ENCODE data around the gene CRY1.
"Not testable (repeated sequence)": the region's sequence is repeated elsewhere in the genome, so short reads cannot be mapped to it uniquely, and the experiment has no call there.

CRY1 gene

DNA sequence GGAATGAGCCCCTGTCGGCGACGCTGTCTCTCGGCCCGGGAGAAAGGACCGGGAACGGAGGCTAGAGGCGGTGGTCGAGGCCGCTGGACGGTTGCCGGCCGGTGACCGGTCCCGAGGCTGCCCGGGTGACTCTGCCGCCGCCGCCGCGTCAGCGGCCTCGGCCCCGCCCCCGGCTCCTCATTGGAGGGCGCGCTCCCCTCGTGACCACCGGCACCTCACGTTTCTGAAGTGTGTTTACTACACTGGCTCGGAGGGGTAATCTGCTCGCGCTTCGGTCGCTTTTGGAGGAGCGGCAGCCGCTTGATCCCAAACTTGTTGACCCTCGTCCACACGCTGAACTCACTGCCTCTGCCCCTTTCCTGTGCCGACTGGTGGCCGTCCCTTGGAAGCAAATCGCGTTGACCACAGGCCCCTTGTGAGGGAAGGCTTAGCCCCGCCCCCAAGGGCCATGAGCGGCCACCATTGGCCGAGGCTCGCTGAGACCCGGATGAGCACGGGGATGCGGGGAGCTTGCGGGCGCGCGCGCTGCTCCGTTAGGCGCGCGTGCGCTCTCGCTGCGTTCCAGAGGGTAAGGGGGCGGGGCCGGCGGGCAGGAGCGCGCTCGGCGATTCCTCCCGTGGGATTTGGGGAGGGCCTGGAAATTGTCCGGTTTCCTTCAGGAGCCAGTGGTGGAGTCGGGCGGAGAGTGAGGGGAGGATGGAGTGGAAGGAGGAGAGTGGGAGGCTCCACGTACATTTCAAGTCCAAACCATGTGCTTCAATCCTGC lies at the start of gene CRY1:
Gene CRY1, minus strand, starts transcription at position 133 of the 766 bp plus-strand sequence. CDS start 588 bp downstream, outside the sequence.
- DNase-seq: peak; percentile 90 to 94

DNA sequence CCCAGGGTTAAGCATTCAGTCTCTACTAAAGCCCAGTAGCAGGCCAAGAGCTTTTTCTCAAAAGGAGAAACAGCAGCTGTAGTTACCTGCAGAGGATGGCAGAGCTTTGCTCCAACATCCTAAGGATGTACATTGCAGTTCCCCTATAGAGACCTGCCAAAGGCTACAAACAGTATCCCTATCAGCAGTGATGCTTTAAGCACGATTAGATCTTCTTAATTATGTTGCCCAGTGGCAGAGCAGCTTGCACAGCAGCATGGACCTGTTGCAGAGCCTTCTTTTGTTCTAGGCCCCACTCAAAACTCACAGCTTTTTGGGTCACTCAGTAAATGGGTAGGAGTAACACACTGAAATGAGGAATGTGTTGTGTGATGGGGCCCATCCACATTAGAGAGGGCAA lies 46.4 kb upstream of the CRY1 start:
- no peak for DNase-seq

DNA sequence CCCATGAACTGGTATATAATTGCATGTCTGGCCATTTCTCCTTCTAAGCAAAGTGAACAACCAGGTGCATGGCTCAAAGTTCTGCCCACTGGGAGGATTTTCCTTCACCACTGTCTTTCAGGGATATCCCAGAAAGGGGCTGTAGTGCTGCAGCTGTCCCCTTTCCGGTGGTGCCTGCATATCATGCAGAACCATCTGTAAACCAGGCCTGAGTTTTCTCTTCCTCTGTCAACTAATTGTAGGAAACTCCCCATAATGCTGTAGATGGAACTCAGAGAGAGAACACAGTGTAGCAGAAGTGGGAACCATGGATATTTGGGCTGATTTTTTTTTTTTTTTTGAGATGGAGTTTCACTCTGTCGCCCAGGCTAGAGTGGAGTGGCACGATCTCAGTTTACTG lies 45.6 kb upstream of the CRY1 start:
- no peak for DNase-seq

DNA sequence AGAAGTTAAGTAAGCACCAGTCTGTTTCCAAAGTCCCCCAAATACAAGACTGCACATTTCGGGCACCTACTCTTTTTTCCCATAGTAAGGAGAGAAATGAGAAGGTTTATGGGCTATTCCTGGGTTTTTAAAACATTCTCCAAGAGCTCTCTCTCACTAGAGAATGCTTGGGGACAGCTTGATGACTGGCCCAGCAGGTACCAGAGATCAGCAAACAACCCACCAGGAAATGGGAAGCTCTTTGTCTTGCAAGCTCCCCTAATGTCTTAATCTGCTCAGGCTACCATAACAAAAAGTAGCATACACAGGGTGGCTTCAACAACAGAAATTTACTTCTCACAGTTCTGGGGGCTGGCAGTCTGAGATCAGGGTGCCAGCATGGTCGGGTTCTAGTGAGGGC lies 41.8 kb upstream of the CRY1 start:
- no peak for DNase-seq

DNA sequence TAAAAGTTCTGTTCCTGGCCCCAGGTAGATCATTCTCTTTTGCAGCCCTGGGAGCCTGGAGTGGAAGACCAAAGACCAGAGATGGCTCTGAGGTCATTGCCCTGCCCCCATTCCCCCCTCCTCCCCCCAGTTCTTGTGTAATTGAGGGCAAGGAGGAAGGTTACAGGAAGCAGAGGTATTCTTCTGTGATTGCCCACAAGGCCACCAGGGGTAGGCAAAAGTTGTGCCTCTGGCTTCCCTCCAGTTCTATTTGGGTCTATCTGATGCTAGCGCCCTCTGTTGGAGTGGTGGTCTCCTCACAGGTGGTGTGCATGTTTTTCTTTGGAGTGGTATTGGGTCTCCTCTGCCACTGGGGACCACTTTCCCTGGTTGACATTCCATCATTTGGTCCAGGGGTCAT lies 41.2 kb upstream of the CRY1 start:
- peak in 1 of 2 donors; percentile 10 for DNase-seq

DNA sequence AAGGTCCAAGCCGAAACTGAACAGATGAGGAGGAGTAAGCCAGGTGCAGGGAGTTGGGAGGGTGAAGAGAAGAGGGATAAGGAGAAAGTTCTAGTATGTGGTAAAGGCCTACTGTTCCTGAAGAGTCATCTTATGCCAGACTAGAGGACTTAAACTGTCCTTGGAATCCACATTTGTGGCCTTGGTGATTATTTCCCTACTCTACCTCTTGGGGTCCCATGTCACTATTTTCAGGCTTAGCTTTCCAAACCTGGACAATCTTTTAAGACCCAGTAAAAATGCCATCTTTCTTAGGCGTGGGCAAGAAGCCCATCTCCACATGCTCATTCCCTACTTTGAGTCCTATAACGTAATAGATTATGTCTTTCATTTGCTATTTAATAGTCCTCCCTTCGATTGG lies 40.1 kb upstream of the CRY1 start:
- DNase-seq: no peak

DNA sequence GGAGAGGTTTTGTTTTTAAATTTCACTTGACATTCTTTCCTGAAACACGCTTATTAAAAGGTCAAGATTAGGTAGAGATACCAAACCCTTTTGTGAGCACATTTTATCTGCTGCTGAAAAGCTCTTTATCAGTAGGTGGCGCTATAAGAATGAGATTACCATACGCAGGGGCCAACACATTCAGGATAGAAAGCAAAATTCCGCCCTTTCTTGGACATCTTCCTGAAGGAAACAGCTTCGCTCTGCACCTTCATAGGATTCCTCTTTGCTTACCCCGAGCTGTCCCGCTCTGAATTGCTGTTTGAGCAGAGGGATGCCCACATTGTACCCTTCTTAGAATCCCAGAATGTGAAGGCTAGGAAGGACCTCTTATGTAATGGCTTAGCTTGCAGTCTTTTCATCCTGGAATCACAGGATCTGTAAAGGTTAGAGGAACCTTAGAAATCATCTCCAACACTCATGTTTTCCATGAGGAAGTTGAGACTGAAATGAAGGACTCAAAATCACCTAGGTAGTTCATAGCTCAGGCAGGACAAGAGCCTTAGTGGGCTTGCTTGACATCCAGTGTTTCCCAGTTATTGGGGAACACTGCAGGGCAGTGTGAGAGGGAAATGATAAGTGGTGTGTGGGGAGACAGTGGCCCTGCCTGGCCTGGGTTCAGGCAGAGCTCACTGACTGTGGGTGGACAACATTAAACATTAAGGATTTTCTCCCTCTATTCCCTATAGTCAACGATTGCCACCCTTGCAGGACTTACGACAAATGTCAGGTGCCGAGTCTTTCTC lies 38.7 kb upstream of the CRY1 start:
- peak in 1 of 2 donors; percentile 28 for DNase-seq

DNA sequence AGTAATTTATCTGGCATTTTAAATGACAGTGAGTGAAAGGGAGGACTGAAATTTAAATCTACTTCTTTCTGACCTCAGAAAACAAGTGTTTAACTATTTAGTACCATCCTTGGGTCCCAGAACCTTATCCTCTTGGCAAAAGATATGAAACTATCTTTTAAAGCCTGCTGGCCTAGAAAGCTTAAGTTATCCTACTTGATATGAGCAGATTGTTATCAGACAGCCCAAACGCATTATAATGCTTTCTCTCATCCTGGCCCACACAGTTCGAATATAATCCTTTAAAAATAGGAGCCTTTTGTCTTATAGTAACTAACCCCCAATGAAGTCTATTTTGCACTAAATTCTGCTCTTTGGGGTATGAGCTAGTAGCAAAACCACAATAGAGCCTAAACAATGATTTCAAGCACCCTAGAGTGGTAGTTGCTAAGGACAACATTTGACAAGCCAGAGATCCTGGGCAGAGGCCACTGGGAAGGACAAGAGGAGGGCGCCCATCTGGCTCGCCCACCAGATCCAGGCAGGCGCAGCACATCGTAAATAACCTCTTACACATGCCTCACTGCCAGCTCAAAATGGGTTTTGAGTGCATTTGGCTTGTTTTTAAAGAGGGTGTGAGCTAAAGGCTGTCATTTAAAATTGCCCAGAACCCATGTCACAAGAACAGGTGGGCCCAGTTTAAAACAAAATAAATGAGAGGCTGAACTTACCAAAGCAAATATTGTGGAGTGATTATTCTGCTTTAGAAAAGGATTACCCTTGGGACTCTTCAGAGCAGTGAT lies 37.7 kb upstream of the CRY1 start:
- no peak for DNase-seq

DNA sequence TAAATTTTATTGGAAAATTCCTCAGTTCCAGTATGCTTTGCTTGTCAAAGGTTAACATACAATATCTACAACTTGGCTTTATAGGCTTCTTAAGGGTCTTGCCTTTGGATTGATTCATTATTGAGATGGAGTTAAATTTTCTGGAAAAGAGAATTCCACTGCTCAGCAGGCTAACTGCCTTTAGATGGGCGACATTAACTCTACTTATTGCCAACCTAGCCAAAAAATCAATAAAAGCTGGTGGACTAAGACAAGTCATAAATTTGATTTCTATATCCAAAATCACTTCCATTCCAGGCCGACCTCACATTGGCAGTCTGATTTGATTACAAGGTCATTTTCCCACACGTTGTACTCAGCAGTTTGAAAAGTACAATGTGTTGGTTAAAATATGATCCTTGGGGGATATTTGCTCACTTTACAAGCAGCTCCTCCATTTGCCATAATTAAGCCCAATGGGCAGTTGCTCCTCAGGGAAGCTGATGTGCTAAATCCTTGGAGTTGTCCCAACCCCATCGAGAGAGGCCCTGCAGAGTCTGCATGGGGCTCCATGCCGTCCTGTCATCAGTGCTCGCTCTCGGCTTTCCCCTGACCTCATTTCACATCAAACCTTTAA lies 36.1 kb upstream of the CRY1 start:
- no peak for DNase-seq

DNA sequence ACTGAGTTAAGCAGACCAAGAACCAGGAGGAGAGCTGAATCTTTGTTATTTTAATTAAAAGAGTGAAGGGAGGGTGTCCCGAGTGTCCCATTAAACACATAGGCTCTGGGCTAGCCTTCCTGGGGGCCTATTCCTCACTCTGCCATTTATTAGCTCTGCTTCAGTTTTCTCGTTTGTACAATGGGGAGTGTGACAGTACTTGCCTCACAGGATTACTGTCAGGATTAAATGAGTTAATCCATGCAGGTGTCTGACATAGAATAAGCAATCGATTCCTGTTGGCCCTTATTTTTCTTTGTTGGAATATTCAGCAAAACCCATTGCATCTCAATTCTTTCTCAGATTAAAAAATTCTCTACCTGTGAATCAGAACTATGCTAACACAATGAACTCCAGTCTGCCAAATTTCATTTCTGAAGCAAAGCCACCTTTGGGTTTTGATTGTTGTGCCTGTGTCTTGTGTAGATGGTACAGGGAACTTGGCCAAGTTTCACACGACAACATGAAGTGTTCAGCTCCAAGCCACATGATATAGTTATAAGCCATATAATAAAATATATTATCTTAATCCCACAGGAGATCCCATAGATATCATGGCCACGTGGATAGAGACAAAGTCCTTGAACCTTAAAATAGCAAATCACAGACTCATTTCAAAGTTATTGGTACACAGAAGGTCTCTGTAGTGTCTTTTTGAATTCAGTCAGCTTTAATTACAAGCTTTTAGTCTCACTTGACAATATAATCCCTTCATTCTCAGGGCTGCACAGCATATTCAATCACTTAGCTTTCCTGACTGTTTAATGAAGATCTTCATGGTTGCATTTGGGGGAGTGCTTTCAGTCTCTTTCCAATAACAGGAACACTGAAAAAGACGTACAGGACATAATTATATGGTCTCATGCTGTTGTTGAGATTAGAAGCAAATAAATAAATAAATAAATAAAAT lies 34.4 kb upstream of the CRY1 start:
- DNase-seq: no peak

DNA sequence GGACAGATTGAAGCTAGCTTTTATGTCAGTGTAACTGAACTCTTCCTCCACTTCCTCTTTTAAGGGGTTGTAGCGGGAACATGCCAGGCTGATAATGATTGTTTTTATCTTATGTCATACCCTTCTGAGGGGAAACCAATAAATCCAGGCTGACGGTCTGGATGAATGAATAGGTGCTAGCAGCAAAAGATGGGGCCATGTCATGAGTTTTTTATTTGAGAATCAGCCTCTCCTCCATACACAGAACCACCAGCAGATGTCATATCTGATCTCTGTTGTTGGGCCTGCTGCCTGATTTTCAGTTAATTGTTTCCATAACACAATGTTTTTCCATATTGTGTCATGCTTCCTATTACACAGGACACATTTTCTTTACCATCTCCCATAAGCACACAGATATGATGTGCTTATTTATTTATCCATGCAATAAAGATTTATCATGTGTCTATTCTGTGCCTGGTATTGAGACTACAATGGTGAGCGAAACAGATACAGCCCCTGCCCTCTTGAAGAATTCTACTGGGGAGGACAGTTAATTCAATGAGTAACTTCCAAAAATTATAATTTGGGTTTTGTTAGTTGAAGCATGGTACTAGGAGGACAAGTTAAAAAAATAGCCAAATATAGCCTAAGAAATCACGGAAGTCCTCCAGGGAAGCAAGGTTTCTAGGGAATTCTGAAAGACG lies 33.6 kb upstream of the CRY1 start:
- no peak for DNase-seq

DNA sequence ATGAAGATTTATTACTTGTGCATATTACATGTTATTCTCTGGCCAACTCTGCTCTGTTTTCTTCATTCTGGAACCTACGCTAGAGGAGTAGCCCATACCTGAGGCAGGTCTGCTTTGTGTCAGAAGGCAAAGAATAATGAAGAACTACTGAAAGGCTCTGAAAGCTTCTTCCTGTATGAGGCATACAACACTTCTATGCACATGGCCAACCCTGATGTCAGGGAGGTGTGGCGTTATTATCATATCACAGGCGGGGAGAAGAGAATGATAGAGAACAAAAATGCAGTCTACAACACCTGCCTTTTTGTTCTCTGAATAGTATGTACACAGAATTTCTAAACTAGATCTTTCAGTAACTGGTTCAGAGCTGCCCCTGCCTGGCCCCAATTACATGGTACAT lies 32.5 kb upstream of the CRY1 start:
- DNase-seq: no peak

DNA sequence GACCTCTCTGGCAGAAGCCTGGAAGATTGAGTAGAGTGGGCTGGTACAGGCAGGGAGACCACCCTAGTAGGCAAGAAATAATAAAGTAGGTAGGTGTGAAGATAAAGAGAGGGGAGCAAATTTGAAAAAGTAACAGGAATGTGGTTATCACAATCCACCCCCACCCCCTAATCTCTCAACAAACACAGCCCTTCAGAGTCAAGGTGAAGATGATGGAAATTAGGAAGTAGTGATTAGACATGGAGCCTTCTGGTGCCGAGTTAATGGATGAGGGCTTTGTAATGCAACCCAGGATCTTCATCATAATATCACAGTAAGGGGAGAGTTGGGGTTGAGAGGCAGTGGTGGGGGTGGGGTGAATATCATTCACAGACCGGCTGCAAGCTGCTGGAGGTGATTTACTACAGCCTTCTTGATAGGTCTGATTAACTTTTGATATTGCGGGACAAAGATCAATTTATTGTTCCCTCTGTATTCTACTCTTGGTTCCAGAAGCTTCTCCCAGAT lies 29.2 kb upstream of the CRY1 start:
- DNase-seq: no peak

DNA sequence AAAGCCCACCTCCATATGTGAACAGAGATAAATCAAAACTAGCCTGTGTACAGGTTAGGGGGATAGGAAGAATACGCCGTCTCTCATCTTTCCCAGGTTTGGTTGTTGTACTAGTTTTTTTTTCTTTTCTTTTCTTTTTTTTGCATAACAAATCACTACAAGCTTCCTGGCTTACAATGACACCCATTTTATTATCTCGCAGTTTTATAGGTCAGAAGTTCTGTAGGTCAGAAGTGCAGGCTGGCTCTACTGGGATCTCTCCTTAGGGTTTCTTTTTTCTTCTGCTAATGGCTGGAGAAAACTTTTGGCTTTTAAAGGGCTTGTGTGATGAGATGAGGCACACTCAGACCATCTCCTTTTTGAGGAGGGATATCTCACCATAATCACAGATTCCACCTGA lies 25.7 kb upstream of the CRY1 start:
- no peak for DNase-seq

DNA sequence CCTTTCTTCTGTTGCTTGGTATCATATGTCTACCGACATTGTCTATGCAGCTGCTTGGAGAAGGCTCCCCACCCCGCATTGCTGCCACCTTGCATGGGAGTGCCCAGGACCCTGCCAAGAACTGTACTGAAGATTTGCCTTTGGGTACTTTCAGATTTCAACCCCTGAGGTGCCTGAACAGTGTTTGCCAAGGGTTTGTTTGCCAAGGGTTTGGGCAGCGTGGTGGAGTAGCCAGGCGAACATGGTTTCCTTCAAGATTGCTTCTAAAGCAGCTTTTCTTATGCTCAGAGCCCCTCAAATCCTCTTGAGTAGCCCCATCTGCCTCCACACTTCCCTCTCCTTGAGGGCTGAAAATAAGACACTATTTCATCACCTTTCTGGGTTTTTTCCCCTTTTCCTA lies 25.3 kb upstream of the CRY1 start:
- no peak for DNase-seq

DNA sequence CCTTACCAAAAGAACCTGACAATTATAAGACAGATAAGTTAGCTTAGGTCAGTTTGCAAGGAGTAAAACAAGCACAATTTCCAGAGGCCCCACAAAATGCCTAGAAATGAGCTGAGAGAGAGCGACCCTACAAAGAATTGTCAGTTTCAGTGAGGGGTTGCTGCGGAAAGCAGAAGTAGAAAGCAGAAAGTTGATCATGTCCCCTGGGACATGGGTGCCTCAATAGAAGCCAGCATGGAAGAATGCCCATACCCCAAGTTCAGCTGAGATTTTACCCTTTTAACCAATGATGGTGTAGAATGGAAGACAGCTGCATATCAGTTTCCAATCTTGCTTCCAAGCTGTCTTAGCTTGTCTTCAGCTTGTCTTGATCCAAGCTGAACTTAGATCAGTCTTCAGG lies 21.8 kb upstream of the CRY1 start:
- DNase-seq: no peak

DNA sequence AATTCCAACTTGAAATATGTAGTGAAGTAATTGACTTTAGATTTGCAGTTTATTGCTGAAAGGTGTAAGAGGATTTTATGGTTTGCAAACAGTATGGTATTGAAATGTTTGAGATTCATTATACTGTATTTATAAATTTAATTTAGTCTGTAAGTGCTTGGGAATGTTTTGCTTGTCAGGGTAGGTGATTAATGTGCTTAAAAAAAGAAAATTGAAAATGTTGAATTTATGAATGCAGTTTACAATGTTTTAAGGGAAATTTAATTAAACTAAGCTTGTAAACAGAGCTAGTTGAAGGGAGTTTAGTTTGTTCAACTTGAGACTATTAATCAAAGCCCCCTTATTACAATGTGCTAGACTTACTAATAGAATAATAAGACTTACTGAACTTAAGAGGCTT lies 18.0 kb upstream of the CRY1 start:
- no peak for DNase-seq

DNA sequence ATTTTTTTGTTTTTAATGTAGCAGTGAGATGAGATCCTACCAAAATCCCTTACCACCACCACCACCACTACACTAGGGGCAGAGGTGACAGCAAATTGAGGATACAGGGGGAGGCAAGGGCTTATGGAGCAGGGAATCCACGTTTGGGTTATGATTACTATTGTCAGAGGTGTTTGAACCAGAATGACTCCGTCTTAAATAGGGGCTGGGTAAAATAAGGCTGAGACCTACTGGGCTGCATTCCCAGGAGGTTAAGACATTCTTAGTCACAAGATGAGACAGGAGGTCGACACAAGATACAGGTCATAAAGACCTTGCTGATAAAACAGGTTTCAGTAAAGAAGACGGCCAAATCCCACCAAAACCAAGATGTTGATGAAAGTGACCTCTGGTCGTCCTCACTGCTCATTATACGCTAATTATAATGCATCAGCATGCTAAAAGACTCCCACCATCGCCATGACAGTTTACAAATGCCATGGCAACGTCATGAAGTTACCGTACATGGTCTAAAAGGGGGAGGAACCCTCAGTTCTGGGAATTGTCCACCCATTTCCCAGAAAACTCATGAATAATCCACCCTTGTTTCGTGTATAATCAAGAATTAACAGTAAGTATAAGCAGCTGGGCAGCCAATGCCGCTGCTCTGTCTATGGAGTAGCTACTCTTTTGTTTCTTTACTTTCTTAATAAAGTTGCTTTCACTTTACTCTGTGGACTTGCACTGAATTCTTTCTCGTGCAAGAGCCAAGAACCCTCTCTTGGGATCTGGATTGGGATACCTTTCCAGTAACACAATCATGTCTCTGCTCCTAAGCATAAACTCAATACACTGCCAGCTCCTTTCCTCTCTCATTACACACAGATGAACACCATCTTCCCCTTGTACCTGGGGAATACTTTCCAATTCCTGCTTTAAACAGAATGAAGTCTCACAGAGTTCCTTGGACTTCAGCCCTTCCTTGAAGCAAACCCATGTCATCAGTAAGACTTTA lies 16.7 kb upstream of the CRY1 start:
- DNase-seq: no peak

DNA sequence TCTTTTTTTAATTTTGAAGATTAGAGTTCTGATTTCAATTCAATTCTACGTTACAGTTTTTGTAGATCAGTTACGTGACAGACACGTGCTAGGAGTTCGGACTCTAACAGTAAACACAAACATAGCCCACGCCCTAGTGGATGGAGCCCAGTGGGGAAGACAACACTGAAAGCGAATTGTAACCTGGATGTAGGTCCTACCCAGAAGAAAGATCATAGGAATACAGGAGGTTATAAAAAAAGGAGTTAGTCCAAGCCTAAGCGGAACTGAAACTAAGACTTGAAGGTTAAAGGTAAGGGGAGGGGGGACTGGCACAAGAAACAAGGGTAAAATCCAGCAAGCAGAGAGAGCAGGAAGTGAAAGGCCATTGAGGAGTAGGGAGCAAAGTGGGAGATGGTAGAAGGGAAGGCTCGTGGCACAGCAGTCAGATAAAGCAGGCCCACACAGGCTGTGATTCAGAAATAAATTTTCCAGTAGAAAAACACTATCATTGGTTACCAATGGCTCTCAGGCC lies 15.7 kb upstream of the CRY1 start:
- no peak for DNase-seq

DNA sequence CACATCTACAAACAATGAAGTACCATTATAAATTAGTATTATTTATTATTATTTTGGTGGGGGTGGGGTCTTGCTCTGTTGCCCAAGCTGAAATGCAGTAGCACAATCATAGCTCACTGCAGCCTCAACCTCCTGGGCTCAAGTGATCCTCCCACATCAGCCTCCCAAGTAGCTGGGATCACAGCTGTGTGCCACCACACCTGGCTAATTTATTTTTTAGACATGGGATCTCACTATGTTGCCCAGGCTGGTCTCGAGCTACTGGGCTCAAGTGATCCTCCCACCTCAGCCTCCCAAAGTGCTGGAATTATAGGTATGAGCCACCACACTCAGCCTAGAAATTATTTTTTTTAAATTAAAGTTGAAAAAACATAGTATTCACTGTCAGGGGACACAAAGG lies 15.0 kb upstream of the CRY1 start:
- not testable (repeated sequence) for DNase-seq

All from activated CD4-positive, alpha-beta T cell treated with anti-CD3 and anti-CD28 coated beads for 4 hours (primary cell).